RPMI7951 (cell line): ENCODE results near the gene TRIM71. TPM values are rescaled to one million over a fixed set of nuclear protein-coding genes. Genes with fewer than 3 reads are reported as not detected.
"Not testable (repeated sequence)": the region's sequence is repeated elsewhere in the genome, so short reads cannot be mapped to it uniquely, and the experiment has no call there.

ENCODE experiments used
- DNase-seq: peaks from one replicate; pipeline ENCODE4 v3.0.0-alpha.2; 2012; ENCODE audit warnings: low read depth
- total RNA-seq: library from RNA; depleted of rRNA; stranded (reverse); fragments of >200 nt; shearing (Covaris generic); gene quantifications from 2 replicates; pipeline ENCODE4 v1.2.3, GENCODE V29; 2014; rRNA removed

The TRIM71 gene
- total RNA-seq: not detected in 2 replicates

- no peak for DNase-seq
Observed at GRCh38 chr3:32817558-32818228, at the start of gene TRIM71. TRIM71 (plus strand) TSS chr3:32817997; CDS start chr3:32818081, 84 bp downstream.

GRCh38 chr3:32778389-32778788 is 39.4 kb upstream of the TRIM71 start:
- DNase-seq: no peak

- no peak for DNase-seq
Observed at GRCh38 chr3:32780071-32780734, 37.6 kb upstream of the TRIM71 start.

- peak; percentile 56 for DNase-seq
Observed at GRCh38 chr3:32780735-32781210, 37.0 kb upstream of the TRIM71 start.

- DNase-seq: peak; percentile 80
Observed at GRCh38 chr3:32781211-32781968, 36.4 kb upstream of the TRIM71 start.

GRCh38 chr3:32781969-32782270 is 35.9 kb upstream of the TRIM71 start:
- DNase-seq: not testable (repeated sequence)

GRCh38 chr3:32782407-32782806 is 35.4 kb upstream of the TRIM71 start:
- DNase-seq: no peak

GRCh38 chr3:32791833-32792232 is 26.0 kb upstream of the TRIM71 start:
- DNase-seq: no peak

- DNase-seq: no peak
Observed at GRCh38 chr3:32794487-32795308, 23.1 kb upstream of the TRIM71 start.

GRCh38 chr3:32796384-32796950 is 21.3 kb upstream of the TRIM71 start:
- not testable (repeated sequence) for DNase-seq

GRCh38 chr3:32797776-32798175 is 20.0 kb upstream of the TRIM71 start:
- DNase-seq: no peak

GRCh38 chr3:32801440-32801839 is 16.4 kb upstream of the TRIM71 start:
- not testable (repeated sequence) for DNase-seq

- no peak for DNase-seq
Observed at GRCh38 chr3:32813180-32813579, 4.6 kb upstream of the TRIM71 start.

GRCh38 chr3:32814361-32814760 is 3.4 kb upstream of the TRIM71 start:
- no peak for DNase-seq

GRCh38 chr3:32815841-32816438 is 1.9 kb upstream of the TRIM71 start:
- no peak for DNase-seq

- DNase-seq: peak; percentile 7
Observed at GRCh38 chr3:32816439-32817256, 1.1 kb upstream of the TRIM71 start.

- no peak for DNase-seq
Observed at GRCh38 chr3:32817257-32817557, 590 bp upstream of the TRIM71 start.

- DNase-seq: no peak
Observed at GRCh38 chr3:32818229-32818969, 602 bp downstream of the TRIM71 start.

- DNase-seq: no peak
Observed at GRCh38 chr3:32818970-32819511, 1.2 kb downstream of the TRIM71 start.
